RPMI7951 (cell line): ENCODE data around the gene HVCN1. TPM values are rescaled to one million over a fixed set of nuclear protein-coding genes. Genes with fewer than 3 reads are reported as not detected.
"Not testable (repeated sequence)": the region's sequence is repeated elsewhere in the genome, so short reads cannot be mapped to it uniquely, and the experiment has no call there.

Experiments used
- DNase-seq: peaks from one replicate; pipeline ENCODE4 v3.0.0-alpha.2; 2012; ENCODE audit warnings: low read depth
- total RNA-seq: library from RNA; depleted of rRNA; stranded (reverse); fragments of >200 nt; shearing (Covaris generic); gene quantifications from 2 replicates; pipeline ENCODE4 v1.2.3, GENCODE V29; 2014

The HVCN1 gene
- total RNA-seq, 1 experiment from 2014 or later, result 2.2 TPM

DNA sequence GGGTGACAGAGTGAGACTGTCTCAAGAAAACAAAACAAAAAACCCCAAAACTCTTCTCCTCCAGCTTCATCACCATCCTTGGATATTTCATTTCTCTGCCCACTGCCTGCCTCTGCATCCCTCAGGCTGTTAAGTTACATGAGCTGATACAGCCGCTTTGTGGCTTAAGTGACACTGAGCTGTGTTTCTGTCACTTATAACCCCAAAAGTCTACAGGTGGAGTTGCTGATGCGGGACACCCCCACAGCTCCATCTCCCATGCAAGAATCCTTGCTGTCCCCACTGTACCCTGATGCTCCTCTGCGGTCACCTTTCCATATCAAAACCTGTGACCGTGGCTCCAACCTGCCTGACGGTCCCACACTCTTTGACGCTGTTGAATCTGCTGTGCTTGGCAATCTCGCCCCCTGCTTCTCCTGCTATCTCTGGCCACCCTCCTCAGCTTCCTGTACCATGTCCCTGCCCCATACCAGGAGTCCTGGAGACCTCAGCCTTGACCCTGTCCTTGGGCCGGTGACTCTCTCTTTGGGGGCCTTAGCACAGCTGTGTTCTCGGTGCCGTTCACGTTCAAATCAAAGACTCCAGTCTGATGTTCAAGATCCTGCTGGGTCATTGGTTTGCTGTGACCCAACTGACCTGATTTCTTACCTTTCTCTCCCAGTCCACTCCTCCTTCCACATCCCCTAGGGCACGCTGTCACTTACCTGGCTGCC, 20.3 kb downstream of the HVCN1 start:
- no peak for DNase-seq

DNA sequence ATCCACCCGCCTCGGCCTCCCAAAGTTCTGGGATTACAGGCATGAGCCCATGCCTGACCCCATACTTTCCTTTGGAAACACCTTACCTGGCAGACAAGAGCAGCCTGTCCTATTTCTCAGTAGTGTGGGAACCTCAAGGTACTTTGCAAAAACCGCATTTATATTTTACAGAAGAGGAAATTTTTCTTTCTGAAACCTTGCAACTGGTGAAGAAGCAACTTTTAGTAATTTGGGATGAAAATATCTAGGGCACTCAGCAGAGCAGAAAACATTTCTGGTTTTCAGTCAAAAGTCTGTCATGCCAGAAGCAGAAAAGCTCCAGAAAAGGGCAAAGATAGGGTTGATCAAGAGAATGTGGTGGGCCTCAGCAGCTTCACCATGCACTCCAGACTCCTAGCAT, 21.2 kb downstream of the HVCN1 start:
- no peak for DNase-seq

DNA sequence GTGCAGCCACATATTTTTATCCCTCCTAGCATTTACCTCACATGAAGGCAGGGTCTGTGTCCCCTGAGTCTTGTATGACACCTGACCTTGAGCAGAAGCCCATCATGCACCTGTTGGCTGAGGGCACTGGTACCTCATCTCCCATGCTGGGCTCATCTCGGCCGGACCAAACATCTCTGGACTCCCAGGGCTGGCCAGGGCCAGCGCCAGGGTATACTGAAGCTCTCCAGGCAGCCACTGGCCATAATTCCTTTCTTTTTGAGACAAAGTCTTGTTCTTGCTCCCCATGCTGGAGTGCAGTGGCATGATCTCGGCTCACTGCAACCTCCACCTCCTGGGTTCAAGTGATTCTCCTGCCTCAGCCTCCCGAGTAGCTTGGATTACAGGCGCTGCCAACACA, 22.0 kb downstream of the HVCN1 start:
- DNase-seq, result no peak

DNA sequence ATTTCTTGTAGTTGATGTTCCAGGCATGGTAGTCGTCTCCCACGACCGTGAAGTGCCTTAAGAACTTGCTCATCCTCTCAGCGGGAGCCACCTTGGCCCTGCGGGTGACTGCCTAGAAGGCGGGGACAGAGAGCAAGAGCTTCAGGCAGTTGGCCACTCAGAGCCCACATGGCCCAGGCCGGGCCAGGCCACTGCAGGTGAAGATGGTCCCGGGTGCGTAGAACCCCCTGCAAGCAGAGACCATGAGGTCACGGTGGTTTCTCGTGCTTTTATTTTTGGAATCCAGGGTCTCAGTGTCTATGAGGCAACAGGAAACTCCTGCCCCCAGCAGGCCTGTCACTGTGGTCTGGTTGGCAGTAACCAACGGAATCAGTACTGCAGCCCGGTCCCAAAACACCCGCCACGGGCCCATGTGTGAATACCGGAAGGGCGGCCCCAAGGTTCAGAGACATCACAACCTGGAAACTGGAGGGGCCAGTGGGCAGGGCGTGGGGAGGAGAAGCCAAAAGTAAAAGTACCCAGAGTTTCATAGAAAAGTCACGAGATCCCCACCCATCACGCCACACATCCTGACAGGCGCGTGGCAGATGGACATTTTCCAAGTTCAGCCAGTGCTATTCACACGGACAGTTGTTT, 27.5 kb downstream of the HVCN1 start:
- DNase-seq, result no peak

DNA sequence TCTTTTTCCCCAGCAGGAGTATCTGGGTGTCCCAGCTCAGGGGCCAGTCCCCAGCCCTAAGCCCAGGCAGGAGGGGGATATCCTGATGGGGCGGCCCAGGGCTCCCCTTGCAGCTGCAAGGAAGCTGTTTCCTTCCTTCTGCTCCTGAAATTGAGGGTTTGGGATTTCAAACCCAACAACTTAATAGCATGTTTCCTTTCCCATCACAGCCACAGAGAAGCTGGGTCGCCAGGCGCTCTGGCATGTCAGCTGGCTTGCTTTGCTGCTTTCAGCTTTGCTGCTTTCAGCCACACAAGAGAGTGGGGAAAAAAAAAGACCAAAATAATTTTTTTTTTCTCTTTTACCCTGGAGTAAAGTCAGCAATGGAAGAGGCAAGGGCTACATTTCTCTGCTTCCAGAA, 30.0 kb downstream of the HVCN1 start:
- no peak for DNase-seq

DNA sequence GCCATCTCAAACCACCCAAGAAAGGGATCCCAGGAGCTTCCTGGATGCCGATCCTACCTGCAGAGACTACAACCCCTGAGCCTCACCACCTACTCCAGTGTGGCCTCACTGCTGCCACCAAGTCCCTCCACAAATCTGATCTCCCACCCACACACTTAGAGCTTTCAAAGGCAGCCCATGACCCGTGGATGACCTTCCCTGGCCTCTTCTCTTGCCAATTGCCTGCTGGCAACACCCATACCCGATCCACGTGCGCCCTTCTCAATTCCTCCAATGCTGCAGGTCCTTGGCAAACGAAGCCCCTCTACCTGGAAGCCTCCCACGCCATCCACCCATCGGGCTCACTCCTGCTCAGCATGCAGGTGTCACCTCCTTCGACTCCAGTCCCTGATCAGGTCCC, 30.7 kb downstream of the HVCN1 start:
- no peak for DNase-seq

DNA sequence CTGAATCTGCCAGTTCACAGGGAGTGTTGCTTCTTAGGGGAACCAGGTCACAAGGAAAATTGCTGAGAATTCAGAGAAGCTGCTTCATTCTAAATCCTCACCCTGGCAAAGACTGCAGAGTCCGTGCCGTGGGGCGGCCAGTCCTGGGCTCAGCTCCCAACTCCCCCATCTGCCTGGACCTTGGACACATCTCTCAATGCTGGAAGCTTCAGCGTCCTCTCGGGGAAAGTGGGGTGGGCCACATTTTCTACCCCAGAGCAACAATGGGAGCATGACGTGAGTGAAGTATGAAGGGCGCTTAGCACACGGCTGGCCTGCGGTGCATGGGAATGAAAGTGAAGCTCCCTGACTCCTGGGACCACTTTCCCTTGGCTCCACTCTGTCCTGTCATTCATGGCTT, 31.2 kb downstream of the HVCN1 start:
- DNase-seq, result no peak

DNA sequence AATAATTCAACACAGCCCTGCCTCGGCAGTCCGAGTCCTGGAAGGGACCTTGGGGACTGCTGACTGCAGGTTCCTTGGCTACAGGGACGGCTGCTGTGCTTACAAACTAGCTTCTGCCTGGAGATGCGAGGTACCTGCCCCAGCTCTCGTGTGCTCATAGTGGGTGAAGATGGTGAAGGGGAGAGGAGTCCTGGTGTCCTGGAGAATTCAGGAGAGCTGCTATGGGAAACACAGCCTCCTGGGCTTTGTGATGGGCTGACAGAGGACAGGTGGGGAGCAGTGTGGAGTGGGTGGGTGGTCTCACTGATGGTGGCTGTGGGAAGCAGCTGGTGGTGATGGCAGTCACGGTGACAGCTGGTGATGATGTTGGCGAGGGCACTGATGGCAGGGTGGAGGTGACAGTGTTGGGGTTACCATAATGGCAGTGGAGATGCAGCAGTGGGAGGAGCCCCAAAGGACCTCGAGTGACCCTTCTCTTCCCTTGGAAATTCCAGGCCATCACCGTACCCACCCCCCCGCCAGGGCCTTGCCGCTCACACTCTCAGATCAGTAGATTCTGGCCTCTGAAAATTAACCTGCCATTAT, 32.8 kb downstream of the HVCN1 start:
- DNase-seq, result no peak

DNA sequence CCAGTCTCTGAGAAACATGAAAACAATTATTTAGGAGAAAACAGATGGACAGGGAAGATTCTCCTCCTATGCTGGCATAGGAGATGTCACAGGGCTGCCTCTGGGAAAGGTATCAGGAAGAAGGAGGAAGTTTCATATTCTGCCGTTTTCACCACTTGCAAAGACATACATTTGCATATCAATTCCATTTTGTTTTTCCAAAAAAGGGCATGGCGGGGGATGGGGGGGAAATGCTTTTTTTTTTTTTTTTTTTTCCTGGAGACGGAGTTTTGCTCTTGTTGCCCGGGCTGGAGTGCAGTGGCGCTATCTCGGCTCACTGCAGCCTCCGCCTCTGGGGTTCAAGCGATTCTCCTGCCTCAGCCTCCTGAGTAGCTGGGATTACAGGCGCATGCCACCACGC, 34.7 kb downstream of the HVCN1 start:
- DNase-seq, result not testable (repeated sequence)

DNA sequence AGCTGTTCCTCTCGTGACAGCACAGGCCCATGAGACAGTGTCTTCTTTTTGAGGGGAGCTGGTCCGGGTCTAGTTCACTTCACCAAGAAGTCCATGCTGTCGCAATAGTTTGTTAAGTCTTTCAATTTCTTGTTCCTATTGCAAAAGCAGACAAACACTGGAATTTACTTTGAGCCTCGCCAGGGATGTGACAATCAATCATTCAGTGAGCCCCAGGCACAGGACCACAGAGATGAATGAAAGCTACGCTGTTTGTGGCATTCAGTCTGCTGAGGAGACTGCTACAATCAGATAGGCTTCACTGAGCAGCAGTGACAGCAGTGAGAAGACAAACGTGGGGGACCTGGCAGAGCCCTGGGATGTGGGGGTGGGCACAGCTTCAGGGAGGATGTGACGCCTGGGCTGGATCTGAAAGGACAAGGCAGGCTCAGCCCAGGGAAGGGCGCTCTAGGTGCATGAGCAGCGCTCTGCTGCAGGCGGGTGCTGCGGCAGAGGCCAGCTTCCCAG, 39.5 kb downstream of the HVCN1 start:
- no peak for DNase-seq

DNA sequence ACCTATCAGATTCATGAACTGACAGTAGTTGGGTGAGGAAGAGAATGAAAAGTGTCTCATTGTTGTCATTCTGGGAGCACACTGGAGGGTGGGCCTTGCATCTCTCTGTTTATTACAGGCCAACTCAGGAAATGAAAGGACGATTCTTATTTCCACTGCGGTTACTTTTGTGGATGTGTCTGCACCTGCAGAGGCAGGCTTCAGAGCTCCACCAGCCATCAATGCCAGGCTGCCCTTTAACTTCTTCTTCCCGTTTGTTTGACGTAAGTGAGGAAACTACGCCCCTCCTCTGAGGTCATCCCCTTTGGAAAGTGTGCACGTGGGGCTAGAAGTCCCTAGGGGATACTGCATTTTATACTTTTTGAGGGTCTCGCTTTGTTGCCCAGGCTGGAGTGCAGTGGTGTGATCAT, 41.3 kb downstream of the HVCN1 start:
- DNase-seq, result no peak

DNA sequence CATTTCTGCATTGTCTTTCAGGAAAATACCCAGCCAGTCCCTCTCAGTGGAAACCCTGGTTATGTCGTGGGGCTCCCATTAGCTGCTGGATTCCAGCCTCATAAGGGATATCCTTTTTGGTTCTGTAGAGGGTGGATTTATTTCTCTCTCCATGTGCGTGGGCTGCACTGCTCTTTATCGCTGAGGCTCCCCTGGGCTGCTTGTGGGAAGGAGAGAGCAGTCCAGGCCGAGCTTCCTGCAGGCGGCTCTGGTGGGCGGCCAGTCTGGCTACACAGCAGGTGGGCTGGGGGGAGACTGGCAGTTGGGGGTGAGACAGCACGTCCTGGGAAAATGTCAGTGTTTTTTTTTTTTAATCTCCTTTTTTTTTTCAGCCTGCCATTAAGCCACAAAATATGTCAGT, 47.4 kb downstream of the HVCN1 start:
- no peak for DNase-seq

DNA sequence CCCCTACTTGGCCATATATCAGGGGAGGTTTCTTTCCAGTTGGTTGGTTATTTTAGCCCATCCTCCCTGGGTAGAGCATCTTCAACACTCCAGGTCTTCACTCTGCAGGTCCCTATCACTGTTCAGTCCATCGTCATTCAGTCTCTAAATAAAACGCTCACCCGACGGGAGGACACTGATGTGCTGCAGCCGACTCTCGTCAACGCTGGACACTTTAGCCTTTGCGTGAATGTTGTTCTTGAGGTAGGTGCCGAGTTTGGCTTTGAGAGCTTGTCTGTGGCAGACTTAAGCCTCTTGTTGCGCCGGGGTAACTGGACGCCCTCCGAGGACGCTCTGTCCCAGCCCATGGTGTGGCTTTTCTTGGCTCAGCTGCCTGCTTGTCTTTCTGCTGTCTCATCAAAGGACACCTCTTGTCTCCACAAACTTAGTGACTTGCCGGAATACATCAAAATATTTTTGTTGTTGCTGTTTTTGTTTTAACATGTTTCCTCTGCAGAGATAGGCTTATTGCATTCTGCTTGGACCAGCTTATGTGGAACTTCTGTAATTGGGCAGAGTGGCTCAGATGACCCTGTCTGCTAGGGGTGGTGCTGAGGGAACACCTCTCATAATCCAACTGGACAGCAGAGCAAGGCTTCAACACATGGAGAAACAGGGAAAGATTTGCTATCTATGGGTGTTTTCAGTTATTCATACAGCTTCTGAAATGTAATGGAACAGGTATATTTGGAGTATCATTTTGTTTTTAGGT, 48.5 kb downstream of the HVCN1 start:
- no peak for DNase-seq

DNA sequence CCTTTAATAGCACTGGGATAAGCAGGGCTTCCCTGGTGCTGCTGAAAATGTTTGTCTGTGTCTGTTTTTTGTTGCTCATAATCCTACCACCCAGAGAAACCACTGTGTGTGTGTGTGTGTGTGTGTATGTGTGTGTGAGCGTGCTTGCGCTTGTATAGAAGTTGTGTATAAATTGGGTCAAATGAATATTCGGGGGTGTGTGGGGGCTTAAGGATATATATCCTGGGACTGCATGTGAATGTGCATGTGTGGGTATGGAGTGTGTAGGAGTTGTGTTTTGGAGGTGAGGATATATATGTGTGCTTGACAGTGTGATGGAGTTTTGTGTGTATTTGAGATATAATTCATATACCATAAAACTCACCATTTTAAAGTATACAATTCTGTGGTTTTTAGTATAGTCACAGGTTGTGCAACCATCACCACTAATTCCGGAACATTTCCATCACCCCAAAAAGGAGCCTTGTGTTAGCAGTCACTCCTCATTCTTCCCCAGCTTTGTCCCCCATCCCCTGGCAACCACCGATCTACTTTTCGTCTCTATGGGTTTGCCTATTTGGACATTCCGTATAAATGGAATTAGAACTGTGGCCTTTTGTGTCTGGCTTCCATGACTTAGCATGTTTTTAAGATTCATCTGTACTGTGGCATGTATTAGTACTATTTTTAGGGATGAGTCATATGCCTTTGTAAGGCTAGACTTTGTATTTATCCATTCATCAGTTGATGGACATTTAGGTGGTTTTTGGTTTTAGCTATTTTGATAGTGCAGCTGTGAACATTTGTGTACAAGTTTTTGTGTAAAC, 49.4 kb downstream of the HVCN1 start:
- peak; percentile 72 for DNase-seq

DNA sequence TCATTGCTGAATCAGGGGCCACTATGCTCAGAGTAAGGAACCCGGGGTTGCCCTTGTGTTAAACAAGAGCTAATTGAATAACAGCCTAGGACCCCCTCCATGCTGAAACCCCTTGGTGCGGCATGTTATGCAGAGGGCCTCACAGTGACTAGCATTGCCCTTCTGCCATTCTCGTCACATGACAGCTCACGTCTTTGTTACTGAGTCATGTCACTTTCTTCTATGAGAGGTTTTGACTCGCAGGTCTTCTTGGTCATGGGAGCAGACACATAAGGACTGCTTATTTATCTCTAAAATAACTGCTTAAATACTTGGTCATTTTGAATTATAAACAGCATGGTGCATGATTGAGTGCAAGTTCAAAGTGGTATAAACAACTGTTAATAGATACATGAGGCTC, 50.1 kb downstream of the HVCN1 start:
- no peak for DNase-seq

DNA sequence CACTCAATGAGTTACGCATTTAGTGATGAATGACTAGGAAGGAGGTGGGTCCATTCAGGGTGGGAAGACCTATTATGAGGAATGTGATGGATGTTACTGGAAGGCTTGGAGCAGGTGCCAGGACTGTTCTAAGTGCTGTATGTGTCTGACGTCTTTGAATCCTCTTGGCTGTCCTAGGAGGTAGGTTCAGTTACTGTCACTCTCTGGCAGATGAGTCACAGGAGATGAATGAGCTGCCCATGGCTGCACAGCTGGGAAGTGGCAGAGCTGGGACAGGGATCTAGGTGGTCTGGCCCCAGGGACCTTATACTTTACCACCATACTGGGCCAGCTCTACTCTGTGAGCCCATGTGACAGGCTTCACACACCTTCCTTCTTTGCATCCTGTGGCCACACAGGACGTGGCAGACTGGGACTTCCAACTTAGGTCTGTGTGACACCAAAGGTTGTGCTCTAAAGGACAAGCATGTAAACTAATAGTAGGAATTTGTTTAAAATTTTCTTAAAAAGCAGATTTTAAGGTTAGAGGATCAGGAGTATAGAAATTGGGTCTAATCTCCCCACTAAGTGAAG, 51.0 kb downstream of the HVCN1 start:
- peak; percentile 59 for DNase-seq

DNA sequence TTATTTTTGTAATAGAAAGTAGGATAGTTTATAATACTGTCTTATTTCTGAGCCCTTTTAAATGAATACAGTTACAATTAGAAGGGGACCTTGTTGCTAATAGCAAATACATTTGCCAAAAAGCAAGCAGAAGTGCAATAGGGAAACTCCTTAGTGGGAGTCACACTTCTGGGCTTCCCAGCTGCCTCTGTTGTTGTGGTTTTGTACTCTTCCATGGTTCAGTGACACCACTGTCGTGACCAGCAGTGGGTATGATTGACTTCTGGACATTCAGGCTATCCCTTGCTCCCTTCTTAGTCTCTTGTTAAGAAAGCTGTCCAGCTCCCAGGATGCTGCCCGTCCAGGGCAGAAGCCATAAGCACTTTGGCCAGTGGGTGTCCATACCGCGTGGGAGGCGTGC, 52.4 kb downstream of the HVCN1 start:
- DNase-seq, result no peak

DNA sequence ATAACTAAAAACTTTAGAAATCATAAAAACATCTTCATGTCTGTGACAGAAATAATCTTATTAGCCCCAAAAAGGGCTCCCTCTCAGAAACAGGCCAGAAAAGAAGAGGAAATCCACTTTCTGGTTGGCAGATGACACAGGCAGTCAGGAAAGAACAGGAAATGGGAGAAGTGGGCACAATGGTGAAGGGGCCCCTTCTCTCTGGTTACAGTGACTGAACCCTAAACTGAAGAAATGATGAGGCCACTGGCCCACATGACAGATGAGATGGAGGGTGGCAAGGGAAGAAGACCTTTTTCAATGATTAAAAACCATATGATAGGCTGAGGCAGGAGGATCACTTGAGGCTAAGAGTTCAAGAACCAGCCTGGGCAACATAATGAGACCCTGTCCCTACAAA, 53.9 kb downstream of the HVCN1 start:
- no peak for DNase-seq

DNA sequence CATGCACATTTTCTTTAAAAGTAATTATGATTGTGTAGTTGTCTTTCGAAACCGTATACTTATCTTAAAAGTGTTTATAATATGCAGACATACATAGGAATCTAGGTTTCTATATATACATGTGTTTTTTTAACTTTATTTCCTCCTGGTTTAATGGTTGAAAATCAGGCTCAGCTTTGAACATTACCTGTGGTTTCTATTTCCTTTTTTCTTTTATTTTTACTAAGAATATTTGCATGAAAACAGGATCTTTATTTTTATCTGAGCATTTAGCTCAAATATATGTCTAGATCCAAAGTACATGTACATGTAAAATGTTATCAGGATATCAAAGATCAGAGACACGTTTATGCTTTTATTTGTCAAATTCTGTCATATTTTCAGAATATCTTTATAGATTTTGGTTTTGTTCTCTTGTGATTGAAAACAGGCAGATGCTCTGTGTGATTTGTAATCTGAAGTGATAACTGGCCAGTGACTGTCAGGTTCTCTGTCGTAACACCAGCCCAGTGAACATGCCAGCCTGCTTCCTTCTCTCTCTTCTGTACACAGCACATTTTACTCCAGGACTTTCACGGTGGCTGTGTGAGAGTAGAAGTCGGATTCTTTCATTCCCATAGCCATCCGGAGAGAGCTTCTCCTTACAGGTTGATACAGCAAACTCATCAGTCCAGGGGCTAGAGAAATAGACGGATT, 61.3 kb downstream of the HVCN1 start:
- no peak for DNase-seq

DNA sequence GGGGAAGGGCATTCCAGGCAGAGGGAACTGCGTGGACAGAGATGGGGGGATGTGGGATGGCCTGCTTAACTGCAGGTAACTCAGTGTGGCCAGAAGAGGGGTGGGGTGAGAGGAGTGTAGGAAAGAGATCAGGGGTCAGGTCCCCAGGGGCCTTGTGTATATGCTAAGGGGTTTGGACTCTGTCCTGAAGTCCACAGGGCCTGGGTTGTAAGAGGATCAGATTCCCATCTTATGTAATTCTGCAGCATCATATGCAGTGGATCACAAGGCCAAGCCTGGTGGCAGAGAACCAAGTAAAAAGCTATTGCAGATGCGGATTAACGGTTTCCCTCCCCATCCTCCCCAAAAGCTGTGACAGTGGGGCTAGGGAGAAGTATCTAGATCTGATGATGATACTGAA, 66.3 kb downstream of the HVCN1 start:
- no peak for DNase-seq

DNA sequence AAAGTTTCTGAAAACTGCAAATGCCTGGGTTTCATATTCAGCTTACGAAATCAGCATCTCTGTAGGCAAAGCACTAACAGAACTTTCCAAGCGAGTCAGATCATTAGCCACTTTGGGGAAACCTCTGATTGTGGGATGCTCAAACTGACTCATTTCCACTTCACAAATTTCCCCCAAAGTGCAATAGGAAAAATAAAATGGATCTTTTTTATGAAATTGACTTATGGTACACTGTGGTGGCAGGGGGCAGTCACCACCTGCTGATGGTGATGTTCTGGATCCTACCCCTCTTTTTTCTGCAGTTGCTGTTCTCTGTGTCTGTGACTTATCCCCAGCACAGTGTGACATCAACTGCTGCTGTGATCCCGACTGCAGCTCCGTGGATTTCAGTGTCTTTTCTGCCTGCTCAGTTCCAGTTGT, 69.4 kb downstream of the HVCN1 start:
- DNase-seq, result no peak
